Stimulated activated CD4-positive, alpha-beta T cell treated with anti-CD3 and anti-CD28 coated beads, Interleukin-15, amount 100 ng/mL, for 24 hours (primary cell): ENCODE measurements around the gene AMACR.

Source experiments
- DNase-seq: peaks from one replicate; pipeline ENCODE4 v3.0.0-alpha.2; 2020

AMACR gene

DNA sequence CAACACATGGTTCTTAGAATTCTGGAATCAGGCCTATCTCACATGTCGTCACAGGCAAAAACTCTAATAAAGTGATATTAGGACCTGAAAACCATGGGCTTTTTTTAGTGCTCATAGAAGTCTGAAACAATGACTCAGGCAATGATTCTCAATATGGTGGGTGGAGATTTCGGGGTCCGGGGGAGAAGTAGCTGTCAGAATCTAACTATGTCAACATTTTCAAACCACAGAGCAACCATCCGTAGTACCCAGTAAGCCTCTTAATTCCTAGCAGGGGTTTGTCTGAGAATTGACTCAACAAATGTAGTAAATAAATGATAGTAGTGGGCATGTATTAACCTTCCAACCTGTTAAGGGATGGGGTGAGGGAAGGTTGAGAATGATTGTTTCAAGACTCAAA lies 2.6 kb downstream of the AMACR start:
- peak; percentile 44 for DNase-seq

DNA sequence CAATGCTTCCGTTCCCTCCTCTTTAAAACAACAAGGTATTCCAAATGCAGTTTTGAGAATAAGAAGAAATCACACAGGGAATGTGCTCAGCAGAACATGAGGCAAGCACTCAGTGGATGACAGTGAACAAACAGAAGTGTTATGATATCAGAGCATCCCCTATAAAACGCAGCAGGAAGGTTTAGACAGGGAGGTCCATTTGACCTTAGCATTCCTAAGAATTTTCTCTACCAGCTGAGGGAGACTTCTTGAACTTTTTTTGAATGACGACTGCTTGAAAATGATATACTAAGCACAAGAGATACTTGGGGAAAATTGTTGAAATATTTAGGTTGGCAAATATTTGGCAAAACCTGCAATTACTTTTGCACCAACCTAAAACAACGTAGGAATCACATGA lies 3.9 kb downstream of the AMACR start:
- DNase-seq, result no peak

DNA sequence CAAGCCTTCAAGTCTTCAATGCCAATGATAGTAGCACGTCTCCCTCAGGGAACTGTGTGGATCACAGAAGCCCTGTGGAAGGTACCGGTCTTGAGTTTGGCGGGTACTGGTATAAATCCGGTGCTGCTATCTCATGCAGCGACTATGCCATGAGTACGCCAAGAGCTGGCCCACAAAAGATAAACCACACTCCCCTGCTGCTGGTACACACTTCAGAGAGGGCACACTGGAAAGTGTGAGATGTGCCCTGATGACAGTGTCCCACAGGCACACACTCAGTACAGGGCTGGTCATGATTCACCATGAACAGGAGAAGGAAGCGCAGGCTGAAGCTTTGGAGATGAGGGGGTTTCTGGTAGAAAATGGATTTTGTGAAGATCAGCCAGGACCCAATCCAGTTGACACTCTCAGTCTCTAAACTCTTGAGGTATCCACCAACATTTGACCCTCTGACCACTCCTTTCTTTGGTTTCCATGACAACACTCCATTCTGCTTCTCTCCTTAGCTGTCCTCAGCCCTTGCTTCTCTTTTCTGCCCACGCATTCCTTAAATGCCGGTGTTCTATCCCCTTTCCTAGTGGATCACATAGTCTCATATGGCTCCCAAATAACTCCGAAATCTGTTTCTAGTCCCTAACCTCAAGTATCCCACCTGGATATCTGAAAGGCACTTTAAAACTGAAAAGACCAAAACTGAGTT lies 5.1 kb downstream of the AMACR start:
- DNase-seq, result no peak

- no peak for DNase-seq
These were observed 6.5 kb downstream of the AMACR start for GRCh38 chr5:34001241-34001841.

GRCh38 chr5:33999978-34000377 lies 7.9 kb downstream of the AMACR start:
- no peak for DNase-seq

DNA sequence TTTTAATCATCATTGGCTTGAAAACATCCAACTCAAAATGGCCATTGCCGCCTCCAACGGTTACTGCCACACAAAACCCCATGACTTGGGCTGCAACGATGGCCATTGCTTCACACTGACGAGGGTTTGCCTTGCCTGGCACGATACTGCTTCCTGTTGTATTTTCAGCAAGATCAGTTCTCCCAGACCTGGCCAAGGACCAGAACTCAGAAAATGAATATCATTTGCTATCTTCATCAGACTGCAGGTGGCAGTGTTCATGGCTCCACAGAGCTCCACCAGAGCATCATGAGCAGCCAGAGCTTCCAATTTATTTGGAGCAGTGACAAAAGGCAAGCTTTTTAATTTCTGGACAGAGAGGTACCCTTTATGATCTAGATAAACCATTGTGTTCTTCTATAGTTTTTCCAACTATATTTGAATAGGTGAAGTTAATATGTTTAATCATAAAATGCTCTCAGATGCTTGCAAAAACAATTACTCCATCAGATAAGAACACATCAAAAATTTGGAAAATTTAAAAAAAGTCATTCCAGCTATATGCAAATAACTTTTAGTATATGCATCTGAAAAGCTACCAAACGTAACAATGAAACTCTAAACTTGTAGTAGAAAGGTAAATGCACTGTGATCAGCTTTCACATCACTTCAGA lies 10.4 kb downstream of the AMACR start:
- DNase-seq, result peak; percentile 27

DNA sequence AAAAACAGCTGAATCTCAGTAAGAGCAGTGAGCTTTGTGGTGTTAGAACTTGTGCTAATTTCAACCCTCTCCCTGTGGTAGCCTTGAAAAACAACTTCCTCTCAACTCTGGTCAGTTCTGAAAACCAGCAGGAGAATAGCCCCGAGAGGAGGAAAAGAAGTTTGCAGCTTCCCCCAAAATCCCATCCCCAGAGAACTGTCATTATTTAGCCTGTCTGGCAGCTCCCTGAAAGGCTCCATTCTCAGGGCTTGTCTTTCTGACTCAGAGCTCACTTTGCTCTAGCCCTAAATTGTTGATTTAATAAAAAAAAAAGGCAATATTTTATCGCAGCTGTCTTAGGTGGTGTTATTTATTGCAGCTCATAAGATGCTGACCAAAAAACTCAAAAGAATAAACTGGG lies 12.0 kb downstream of the AMACR start:
- DNase-seq, result no peak

- DNase-seq, result no peak
These were observed 13.0 kb downstream of the AMACR start for GRCh38 chr5:33994845-33995244.

- no peak for DNase-seq
These were observed 15.0 kb downstream of the AMACR start for GRCh38 chr5:33992864-33993263.

DNA sequence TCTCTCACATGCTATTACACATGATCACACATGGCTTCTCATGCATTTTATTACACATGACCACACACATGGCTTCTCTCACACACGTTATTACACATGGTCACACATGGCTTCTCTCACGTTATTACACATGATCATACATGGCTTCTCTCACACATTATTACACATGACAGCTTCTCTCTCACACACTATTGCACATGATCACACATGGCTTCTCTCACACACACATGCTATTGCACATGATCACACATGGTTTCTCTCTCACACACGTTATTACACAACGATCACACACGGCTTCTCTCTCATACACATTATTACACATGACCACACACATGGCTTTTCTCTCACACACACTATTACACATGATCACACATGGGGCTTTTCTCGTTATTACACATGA lies 22.4 kb downstream of the AMACR start:
- no peak for DNase-seq

DNA sequence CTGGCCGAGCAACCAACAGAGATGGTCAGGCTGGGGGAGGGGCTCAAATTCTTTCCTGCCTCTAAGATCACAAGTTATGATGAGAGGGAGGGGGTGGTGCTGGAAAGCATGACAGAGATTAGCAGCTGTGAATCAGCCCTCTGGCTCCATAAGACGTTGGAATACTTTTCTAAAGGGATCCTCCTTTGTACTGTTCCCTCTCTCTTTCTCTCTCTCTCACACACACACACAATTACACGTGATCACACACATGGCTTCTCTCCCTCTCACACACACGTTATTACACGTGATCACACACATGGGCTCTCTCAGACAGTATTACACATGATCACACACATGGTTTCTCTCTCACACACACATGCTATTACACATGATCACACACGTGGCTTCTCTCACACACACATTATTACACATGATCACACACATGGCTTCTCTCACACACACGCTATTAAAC lies 23.2 kb downstream of the AMACR start, which contains the start of gene SLC45A2:
SLC45A2 (minus strand) TSS at position 23 of the 454 bp plus-strand sequence. CDS start 110 bp downstream, outside the sequence.
- no peak for DNase-seq

DNA sequence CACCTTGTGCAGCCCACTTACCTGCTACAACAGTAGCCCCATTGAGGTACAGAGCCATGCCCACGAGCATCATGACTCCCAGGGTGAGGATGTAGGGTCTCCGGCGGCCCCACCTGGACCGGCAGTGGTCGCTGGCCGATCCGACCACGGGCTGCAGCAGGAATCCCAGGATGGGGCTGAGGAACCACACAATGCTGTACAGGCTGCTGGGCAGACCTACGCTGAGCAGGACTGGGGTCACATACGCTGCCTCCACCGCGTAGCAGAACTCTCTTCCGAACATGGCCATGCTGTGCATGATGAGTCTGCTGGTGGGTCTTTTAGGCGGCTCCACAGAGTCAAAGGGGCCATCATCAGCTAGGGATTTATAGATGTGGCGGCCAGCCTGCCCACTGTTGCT lies 23.7 kb downstream of the AMACR start:
- DNase-seq, result no peak

GRCh38 chr5:33981408-33982162 lies 26.3 kb downstream of the AMACR start:
- no peak for DNase-seq

DNA sequence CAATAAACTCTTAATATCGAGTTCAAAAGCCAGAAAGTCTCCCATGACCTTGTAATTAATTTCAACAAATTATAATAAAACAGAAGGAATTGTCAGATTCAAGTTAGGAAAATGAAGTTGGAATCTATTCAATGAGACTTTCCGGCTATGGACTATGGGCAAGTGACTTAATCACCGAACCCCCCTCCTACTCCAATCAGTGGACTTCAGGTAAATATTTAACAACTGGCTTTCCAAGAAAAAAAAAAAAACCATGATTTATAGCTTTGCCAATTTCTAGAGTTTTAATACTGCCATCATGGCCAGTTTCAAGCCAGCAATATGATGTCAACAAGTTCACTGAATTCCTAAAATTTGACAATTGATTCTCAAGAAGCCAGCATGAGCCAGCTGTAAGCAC lies 27.8 kb downstream of the AMACR start:
- no peak for DNase-seq

- DNase-seq, result no peak
These were observed 29.5 kb downstream of the AMACR start for GRCh38 chr5:33978306-33978705.

GRCh38 chr5:33976307-33976706 lies 31.5 kb downstream of the AMACR start:
- DNase-seq, result no peak

DNA sequence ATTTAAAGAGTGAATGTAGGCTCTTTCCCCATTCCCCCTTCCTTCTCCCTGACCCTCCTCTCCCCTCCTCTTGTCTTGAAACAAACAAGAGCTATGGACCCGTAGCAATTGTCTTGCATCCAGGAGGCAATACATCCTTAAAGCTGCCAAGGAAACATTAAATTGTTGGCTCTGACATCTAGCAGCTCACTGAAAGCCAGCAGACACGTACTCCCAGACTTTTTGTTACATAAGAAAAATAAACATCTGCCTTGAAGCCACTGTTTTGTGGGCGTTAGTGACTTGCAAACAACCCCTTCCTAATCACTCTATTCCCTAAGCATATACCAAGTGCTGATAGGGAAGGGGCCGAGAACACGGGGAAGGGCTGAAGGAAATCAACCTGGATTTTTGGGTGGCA lies 32.0 kb downstream of the AMACR start:
- no peak for DNase-seq

- no peak for DNase-seq
These were observed 34.6 kb downstream of the AMACR start for GRCh38 chr5:33973271-33973670.

DNA sequence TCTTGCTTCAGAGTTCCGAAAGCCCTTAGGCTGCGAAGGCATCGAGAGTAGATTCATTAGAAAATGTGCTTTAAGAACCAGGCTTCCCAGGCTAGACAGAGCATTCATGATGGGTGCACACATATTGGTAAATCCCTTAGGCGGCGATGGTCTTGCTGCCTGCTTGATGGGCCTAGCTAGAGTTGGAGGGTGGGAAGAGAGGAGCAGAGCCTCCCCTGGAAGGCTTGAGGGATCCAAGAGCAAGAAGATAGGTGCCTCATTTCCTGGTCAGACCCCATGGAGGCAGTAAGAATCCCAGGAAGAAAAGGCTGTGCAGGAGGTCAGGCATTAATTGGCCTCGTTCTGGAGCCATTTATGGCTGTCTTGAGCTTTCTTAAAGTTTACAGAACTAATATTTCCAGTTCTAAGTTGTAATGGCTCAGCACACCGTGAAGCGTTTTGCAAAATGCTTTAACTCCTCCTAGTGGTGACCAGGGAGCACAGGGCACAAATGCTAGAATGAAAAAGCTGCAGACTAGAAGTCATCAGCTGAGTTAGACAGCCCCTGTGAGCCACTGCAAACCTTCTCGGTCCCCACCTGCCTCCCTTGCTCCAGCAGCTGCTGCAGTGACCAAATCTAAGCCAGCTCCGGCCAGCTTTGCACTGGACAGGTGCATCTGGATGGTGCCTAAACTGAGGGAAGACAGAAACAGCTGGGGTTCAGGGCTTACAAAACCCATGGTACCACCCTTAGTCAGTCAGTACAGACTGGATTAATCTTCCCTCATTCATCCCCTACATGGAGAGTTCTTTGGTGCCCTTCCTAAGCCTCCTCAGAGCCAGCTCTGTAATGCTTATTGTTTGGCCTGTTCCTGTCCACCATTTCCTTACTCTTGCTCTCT lies 38.0 kb downstream of the AMACR start:
- DNase-seq, result no peak

DNA sequence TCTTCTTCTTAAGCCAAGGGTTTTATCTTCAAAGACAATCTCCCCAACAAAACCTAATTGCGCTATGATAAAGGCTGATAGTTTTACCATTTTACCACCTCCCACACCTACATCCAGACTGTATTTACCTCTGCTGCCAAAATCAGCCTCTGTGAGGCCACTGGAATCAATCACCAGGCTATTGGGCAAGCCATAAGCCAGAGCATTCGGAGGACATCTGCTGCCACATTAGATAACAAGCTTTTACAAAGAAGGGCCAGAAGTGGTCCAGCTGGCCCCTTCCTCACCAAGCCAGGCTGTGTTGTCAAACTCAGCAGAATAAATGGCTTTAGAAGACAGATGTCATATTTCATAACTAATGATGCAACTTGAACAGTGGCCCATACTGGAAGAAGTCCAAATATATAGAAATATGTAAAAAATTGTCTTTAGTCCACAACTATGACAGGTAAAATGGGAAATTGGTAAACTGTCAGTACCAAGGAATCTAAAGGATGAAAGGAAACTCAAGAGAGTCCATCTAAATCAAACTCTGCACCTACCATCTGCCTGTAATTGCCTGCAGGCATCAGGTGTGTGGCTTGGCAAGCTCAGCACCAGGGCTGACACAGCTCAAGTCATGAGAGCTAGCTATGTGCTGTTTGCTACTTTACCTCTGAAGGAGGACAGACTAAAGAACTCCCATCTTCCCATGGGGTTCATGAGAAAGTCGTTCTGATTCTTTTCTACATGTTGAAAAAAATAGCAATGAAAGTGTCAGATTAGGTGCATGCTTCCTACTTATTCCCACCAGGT lies 39.4 kb downstream of the AMACR start:
- DNase-seq, result no peak

DNA sequence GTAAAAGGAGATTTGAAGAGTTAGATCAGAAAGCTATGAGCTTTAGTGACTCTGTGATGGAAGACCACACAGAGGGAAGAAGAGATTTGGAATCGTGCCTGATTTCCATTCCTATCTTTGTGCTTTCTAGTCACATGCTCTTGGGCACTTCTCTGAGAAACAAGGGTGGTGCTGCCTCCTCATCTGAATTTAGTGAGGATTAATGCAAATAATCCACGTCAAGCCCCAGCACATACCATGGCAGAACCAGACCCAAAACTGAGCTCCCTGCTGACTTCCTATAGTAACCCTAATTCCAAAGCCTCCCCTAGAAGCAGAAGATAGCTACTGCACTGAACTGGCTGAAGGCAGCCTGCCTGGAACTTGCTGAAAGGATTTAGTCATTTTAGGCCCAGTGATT lies 41.0 kb downstream of the AMACR start:
- no peak for DNase-seq
